Ovary (tissue), 3 donors: ENCODE measurements around the gene CAVIN1.
"Not testable (repeated sequence)": the region's sequence is repeated elsewhere in the genome, so short reads cannot be mapped to it uniquely, and the experiment has no call there.

ENCODE experiments used
- EP300 ChIP-seq: sonication (generic); formaldehyde crosslinking; IDR thresholded peaks from one replicate; pipeline ENCODE4 v1.6.1; 2017; ENCODE audit warnings: antibody characterized with exemption
- POLR2A ChIP-seq: fragments of 450-650 bp; IDR thresholded peaks from one replicate; pipeline ENCODE4 v1.6.1; 2017; ENCODE audit warnings: antibody characterized with exemption, mild to moderate bottlenecking, moderate library complexity
- TF ChIP-seq, protein P1 (sequence below), 3 donors: fragments of 450-650 bp in 2 of 3; fragments of 200-600 bp in 1 of 3; IDR thresholded peaks; one replicate each; pipeline versions ENCODE4 v1.5.1 to v1.8.0; 2016 to 2022; ENCODE audit warnings: antibody characterized with exemption in 3 of 3, mild to moderate bottlenecking in 1 of 3
- donor health status: DM: no; HTN: no; CAD: no.

DNA sequence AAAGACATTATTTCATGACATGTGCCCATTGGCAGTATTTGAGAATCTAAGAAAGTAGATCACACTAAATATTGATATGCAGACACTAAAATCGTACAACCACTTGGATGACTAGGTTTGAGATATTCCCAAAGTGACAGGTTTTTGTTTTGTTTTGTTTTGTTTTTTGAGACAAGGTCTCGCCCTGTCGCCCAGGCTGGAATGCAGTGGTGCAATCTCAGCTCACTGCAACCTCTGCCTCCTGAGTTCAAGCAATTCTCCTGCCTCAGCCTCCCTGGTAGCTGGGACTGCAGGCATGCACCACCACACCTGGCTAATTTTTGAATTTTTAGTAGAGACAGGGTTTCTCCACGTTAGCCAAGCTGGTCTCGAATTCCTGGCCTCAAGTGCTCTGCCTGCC lies 54.7 kb downstream of the CAVIN1 start:
- TF ChIP-seq, protein P1, sequence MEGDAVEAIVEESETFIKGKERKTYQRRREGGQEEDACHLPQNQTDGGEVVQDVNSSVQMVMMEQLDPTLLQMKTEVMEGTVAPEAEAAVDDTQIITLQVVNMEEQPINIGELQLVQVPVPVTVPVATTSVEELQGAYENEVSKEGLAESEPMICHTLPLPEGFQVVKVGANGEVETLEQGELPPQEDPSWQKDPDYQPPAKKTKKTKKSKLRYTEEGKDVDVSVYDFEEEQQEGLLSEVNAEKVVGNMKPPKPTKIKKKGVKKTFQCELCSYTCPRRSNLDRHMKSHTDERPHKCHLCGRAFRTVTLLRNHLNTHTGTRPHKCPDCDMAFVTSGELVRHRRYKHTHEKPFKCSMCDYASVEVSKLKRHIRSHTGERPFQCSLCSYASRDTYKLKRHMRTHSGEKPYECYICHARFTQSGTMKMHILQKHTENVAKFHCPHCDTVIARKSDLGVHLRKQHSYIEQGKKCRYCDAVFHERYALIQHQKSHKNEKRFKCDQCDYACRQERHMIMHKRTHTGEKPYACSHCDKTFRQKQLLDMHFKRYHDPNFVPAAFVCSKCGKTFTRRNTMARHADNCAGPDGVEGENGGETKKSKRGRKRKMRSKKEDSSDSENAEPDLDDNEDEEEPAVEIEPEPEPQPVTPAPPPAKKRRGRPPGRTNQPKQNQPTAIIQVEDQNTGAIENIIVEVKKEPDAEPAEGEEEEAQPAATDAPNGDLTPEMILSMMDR (IDR thresholded peaks at IDR 0.05): not testable (repeated sequence)
- TF ChIP-seq POLR2A, EP300: not testable (repeated sequence)
